Mononuclear cell (primary cell): ENCODE measurements around the gene VIP. TPM values are rescaled to one million over a fixed set of nuclear protein-coding genes. Genes with fewer than 3 reads are reported as not detected.

Experiments used
- H3K27me3 ChIP-seq: 2 replicates; pipeline ENCODE4 v1.6.0; 2011; ENCODE audit warnings: low read length, control low read depth; ENCODE audit not compliant: insufficient read depth
- H3K4me1 ChIP-seq: 2 replicates; pipeline ENCODE4 v1.5.1; 2011; ENCODE audit warnings: mild to moderate bottlenecking, low read length, control low read depth; ENCODE audit not compliant: insufficient read depth
- H3K4me3 ChIP-seq: 2 replicates; pipeline ENCODE4 v1.5.1; 2011; ENCODE audit warnings: mild to moderate bottlenecking, low read length, moderate library complexity
- H3K9me3 ChIP-seq: 2 replicates; pipeline ENCODE4 v1.5.1; 2011; ENCODE audit warnings: low read depth, mild to moderate bottlenecking, control low read depth, low read length
- total RNA-seq: library from RNA; depleted of rRNA; stranded (reverse); fragments of >200 nt; gene quantifications from one replicate; pipeline ENCODE4 v1.2.3, GENCODE V29; 2012

The VIP gene
- total RNA-seq, 1 donor = not detected

DNA sequence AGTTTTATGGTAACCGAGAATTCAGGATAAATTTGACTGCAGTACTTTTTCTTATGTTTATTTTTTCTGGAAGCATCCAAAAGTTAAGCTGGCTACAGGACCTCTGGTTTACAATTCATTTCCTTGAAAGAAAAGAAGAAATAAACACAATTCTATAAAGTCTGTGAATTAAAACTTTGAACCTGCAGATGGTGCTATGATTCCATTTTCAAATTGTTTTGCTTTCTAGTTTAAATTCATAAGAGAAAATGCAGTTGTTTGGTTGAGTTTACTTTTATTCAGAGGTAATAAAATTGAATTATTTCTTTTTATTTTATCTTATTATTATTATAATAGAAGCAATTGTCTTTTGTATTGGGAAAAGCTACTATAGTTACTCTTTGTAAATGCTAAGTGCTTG, 1.8 kb upstream of the VIP start:
- Histone ChIP-seq H3K4me3 (no peak overlapping the region), H3K9me3 (no peaks in the 10 kb centered on the region), H3K27me3 (no peaks in the 10 kb centered on the region), H3K4me1 (no peaks in the 10 kb centered on the region)

DNA sequence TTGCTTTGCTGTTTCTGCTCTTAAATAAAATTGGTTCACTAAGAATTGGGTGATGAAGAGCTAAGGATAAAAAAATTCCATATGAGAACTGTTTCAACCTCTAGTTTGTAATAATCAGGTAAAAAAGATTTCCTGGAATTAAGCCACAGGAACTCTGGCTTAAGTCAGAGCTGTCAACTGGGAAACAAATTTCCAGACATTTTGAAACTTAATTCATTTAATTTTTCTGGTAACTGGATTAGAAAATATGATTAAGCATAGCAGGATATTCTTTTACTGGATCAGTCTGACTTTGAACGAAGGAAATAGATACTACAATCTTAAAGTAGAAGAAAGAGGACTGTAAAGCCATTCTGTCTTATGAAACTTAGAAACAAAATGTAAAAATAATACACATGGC, 1.3 kb upstream of the VIP start:
- H3K27me3 ChIP-seq = no peaks in the 10 kb centered on the region
- H3K9me3 ChIP-seq = no peaks in the 10 kb centered on the region
- no peak overlapping the region for H3K4me3 ChIP-seq
- no peaks in the 10 kb centered on the region for H3K4me1 ChIP-seq

DNA sequence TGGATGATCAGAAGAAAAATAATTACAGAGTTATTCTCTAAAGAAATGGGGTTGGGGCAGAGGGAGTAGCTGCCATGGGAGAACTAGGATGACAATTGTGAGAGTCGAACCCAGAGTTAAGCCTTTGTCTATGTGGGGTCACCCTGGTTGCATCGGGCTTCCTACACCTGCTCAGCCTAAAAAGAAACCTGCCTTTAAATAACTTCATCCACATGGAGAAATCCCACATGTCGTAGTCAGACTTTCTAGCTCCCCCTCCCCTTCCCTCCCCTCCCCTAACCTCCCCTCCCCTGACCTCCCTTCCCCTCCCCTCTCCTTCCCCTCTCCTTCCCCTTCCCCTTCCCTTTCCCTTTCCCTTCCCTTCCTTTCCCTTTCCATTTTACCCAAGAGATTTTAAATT, 14.7 kb downstream of the VIP start:
- no peaks in the 10 kb centered on the region for H3K4me1 ChIP-seq
- no peaks in the 10 kb centered on the region for H3K9me3 ChIP-seq
- H3K27me3 ChIP-seq = no peaks in the 10 kb centered on the region
- no peak overlapping the region for H3K4me3 ChIP-seq

DNA sequence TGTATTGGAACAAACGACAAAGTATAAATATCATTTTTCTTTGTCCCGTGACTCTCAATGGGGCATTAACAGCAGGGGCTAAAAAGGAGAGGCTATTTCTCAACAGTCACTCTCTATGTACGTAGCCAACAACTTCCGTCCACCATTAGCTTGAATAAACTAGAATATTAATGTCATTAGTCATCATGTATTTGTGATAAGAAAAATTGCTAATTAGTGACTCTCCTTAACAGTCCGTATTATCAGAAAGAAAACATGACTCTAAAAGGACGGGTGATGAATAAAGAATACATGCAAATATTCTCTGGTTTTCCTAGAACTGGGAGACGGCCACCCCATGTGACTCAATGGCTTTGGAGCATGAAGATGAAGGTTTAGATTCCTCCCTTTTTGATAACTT, 18.6 kb downstream of the VIP start:
- H3K9me3 ChIP-seq = no peaks in the 10 kb centered on the region
- no peaks in the 10 kb centered on the region for H3K27me3 ChIP-seq
- H3K4me1 ChIP-seq = no peaks in the 10 kb centered on the region
- no peak overlapping the region for H3K4me3 ChIP-seq

DNA sequence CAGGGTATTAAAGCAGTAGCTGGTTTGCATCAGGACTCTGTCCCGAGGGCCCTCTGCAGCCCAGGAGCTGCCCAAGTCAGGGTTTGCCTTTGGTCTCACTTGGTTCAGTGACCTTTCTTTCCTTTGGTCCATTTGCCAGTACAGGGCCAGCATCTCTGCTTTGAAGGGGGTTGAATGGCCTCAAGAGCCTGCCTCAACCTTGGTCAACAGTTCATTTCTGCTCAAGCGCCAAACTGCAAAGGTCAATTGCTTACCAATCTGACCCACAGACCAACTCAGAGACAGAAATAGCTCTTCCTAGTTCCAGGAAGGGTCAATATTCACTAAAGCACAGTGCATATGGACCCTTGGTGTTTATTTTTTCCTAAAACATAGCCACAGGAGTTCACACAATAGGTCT, 19.4 kb downstream of the VIP start:
- Histone ChIP-seq H3K27me3 (no peaks in the 10 kb centered on the region), H3K9me3 (no peaks in the 10 kb centered on the region), H3K4me3 (no peak overlapping the region), H3K4me1 (no peaks in the 10 kb centered on the region)

DNA sequence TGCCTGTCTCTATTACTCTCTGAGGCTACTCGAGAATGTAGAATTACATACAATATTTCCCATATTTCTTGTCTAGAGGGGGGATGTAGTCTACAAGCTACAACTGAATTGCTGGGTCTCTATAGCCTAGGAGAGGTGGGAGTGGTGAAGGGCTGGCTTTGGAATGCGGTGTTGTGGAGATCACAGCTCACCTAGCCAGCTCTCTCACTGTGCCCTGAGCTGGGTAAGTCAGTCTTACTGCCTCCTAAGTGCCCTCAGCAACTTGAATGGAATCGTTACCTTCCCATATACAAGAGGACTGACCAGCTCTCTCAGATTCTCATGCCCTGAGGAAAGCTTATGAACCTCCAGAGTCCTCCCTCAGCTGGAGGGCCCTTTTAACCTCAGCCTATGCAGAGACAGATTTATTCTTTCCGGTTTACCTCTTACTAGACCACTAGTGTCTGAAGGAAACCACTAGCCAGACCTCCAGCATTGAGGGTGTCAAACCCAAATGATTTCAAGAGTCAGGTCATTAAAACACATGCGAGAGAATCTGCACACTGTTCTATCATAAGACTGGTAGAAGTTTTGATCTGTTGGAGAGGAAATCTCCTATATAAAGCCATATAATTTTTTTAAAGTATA, 20.6 kb downstream of the VIP start:
- H3K9me3 ChIP-seq = no peaks in the 10 kb centered on the region
- H3K4me1 ChIP-seq = no peaks in the 10 kb centered on the region
- H3K4me3 ChIP-seq = no peak overlapping the region
- no peaks in the 10 kb centered on the region for H3K27me3 ChIP-seq

DNA sequence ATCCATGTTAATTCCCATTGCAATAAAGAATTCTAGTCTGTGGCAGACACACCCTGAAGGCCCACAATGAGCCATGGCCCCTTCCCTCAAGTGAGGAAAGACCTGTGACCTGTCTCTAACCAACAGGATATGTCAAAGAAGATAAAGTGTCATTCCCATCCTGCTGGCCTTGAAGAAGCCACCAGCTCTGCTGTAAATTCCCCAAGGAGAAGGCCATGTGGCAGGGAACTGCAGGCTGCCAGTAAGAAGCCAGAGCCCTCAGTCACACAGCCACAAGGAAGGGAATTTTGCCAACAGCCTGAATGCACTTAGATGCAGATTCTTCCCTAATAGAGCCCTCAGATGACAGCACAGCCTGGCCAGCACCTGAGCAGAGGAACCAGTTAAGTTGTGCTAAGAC, 24.8 kb downstream of the VIP start:
- Histone ChIP-seq H3K9me3 (no peaks in the 10 kb centered on the region), H3K4me1 (no peaks in the 10 kb centered on the region), H3K4me3 (no peak overlapping the region), H3K27me3 (no peaks in the 10 kb centered on the region)

DNA sequence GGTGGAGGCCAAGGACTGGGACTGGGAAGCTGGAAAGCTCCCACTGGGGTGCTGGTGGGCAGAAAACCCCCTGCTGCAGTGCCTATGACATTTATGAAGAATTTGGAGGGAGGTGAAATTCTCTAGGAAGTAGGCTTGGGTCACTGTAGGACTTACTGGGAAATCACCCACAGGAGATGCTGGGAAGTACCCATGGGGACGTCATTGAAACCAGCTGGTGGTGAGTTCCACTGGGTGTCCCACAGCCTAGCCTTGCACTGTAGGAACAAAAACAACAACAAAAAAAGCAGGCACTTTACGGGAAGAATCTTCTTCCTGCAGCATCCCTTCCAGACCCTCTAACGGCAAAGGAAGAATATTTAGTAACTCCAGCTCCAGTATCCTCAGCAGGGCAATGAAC, 26.2 kb downstream of the VIP start:
- no peaks in the 10 kb centered on the region for H3K27me3 ChIP-seq
- H3K4me3 ChIP-seq = no peak overlapping the region
- no peaks in the 10 kb centered on the region for H3K4me1 ChIP-seq
- H3K9me3 ChIP-seq = no peaks in the 10 kb centered on the region

DNA sequence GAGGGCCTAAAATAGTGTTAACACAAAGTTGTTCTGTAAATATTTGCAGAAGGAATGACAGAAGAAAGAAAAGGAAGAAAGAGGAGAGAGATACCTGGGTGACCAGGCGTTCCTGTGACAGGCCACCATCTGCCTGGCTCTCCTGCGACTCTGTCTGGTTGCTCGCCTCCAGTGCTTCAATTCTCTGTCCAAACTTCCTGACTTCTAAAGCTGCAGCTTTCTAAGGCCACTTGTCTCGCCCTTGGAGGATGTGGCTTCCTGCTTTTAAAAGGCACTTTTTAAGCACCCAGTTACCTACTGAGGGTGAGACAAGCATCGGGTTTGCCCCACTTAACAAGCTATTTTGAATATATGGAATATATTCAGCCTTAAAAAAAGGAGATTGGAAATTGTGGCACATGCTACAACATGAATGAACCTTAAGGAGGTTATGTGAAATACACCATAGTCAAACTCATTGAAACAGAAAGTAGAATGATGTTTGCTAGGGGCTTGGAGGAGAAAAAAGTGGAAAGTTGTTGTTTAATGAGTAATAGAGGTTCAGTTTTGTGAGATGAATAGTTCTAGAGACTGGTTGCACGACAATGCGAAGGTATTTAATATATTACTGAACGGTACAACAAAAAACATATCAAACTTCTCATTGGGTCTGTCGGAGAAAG, 32.8 kb downstream of the VIP start:
- Histone ChIP-seq H3K4me1 (no peaks in the 10 kb centered on the region), H3K27me3 (no peaks in the 10 kb centered on the region), H3K4me3 (no peak overlapping the region), H3K9me3 (no peaks in the 10 kb centered on the region)

DNA sequence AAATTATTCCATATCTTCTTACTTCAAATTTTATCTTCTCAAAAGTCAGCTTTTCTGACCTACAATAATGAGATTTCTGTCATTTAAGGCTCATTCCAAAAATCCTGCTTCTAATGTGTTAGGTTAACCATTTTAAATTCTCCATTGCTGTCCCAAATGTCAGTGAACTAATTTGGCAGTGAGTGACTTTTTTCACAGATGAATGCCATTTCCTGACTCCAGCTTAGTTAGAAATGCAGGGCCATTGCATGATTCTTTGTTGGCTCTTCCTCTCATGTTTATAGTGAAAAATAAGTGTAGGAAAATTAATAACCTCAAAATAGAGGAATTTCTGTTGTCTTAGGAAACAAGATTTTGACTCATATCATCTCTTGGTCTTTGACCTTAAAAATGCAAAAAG, 44.1 kb downstream of the VIP start:
- Histone ChIP-seq H3K4me3 (no peak overlapping the region), H3K9me3 (no peaks in the 10 kb centered on the region), H3K4me1 (no peaks in the 10 kb centered on the region), H3K27me3 (no peaks in the 10 kb centered on the region)

DNA sequence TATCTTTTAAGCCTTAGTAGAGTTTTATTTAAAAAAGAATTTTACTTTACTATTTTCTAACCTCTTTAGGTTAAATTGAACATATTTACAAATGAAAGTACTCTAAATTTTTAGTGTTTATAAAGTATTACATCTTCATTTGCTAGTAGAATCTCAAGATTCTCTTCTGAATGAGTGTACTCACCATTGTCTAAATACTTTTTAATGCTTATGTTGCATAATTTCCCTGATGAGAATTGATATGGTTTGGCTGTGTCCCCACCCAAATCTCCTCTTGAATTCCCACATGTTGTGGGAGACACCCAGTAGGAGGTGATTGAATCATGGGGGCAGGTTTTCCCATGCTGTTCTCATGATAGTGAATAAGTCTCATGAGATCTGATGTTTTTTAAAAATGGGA, 53.6 kb downstream of the VIP start:
- Histone ChIP-seq H3K27me3 (peaks cover 5% of the 10 kb centered on the region), H3K4me1 (no peaks in the 10 kb centered on the region), H3K9me3 (no peaks in the 10 kb centered on the region), H3K4me3 (no peak overlapping the region)

Other genes starting within 250 kb of the VIP start
- gene SYNE1, start 113.4 kb upstream of the VIP start, total RNA-seq = 143 TPM
- 2.5 TPM for gene MYCT1, start 52.9 kb upstream of the VIP start, total RNA-seq
- gene FBXO5, start 232.2 kb downstream of the VIP start, total RNA-seq = 5.1 TPM